T-helper 22 cell (primary cell): Measurements from ENCODE around the gene PNPLA6.

ENCODE experiments used
- DNase-seq: peaks from one replicate; pipeline ENCODE4 v3.0.0-alpha.2; 2020; ENCODE audit warnings: low read depth

Gene PNPLA6

GRCh38 chr19:7602240-7602934 is 66.9 kb downstream of the PNPLA6 start:
- DNase-seq, result no peak

- no peak for DNase-seq
These were observed 67.5 kb downstream of the PNPLA6 start for GRCh38 chr19:7602935-7603497.

- DNase-seq, result no peak
These were observed 68.4 kb downstream of the PNPLA6 start for GRCh38 chr19:7603919-7604318.

GRCh38 chr19:7605490-7606222 is 70.1 kb downstream of the PNPLA6 start:
- DNase-seq, result no peak

DNA sequence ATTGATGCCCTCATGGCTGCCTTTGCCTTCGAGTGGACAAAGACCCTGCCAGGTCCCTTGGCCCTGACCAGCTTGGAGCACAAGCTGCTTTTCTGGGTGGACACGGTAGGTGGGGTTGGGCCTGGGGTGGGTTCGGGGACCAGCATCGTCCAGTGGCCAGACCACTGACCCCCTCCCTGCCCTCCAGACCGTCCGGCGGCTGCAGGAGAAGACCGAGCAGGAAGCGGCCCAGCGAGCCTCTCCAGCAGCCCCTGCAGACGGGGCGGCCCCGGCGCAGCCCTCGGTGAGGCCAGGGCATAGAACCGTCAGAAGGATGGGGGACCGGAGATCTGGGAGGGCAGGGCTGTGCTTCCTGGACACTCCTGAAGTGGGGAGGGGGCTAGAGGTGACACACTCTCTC is 70.8 kb downstream of the PNPLA6 start:
- no peak for DNase-seq

DNA sequence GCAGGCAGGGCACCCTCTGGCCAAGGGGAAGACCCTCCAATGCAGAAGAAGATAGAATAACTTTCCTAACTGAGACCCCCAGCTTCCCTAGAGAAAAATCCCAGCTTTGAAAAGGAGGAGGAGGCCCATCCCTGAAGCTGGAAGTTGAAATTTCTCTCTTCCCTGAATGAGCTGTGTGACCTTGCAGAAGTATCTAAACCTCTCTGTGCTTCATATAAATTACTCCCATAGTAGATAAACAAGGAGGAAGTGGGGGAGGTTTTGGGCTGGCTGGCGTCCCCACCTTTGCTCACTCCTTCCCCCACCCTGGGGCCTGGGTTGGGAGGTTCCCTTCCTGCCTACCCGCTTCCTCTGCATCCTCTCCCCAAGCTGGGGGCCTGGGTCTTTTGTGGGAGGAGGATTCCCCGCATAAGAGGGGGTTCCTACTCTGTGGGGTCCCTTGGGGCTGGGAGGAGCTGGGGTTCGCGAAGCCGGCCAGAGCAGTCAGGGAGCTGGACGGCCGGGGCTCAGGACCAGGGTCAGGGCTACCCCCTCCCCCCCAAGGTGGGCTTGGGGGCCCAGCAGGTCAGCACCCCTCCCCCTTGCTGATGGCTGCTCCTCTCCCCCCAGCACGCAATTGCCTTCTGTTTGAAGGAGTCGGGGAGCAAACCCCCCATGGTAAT is 71.8 kb downstream of the PNPLA6 start:
- DNase-seq, result no peak

DNA sequence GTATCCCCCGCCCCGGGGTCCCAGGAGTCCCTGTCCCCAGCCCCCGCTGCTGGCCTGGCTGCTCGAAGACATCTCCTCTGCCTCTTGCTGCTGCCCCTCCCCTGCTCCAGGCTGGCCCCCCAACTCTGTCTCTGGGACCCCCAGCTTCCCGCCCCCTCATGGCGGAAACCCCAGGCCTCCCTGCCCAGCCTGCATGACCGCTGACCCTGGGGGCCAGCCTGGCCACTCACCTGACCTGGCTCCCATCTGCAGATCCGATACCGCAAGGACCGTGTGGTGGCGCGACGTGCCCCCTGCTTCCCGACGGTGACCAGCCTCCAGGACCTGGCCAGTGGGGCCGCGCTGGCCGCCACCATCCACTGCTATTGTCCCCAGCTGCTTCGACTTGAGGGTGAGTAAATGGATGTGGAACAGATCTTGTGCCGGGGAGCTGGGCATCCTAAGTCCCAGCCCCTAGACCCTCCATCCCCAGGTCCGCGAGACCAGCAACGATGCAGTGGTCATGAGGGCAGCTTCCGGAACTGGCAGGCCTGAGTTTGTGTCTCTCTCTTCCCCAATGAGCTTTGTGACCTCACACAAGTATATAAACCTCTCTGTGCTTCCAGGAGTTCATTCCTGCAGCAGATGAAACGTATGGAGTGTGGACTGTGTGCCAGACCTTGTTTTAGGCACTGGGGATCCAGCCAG is 72.5 kb downstream of the PNPLA6 start:
- no peak for DNase-seq

GRCh38 chr19:7610491-7611240 is 75.1 kb downstream of the PNPLA6 start:
- DNase-seq, result no peak
